ENCODE measurements around the gene LRMDA.

The LRMDA gene

DNA sequence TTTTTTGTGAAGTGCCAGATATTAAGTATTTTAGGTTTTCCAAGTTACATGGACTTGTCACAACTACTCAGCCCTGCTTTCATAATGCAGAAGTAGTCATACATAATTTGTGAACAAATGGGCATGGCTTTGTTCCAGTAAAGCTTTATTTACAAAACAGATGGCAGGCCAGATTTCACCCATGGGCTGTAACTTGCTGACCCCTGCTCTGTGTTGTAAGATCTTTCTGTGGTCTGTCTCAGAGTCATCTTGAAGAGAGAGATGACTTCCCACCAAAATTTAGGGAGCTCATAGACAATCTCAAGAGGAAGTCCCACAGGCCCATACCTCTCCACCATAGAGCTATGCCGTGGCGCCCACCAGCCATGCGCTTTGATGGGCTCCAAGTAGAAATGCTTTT lies 616.1 kb downstream of the LRMDA start:
- H2AFZ ChIP-seq (ENCODE audit: low read length), result no peak overlapping the region
- no peaks in the 10 kb centered on the region for H4K20me1 ChIP-seq (ENCODE audit: insufficient read depth, low read length, poor library complexity, severe bottlenecking)
- H3K9me2 ChIP-seq (replicated peaks; ENCODE audit: low read depth, low read length), result no peaks in the 10 kb centered on the region
- H3F3A ChIP-seq (ENCODE audit: low read depth), result no peaks in the 10 kb centered on the region
- H3K4me3 ChIP-seq (ENCODE audit: low read length, poor library complexity, severe bottlenecking), result no peak overlapping the region
- no peaks in the 10 kb centered on the region for H3K79me2 ChIP-seq (ENCODE audit: insufficient read depth, low read length)
- H3K4me2 ChIP-seq (ENCODE audit: low read depth, low read length, poor library complexity, severe bottlenecking), result no peak overlapping the region
- peaks cover 37% of the 10 kb centered on the region for H3K27me3 ChIP-seq (ENCODE audit: insufficient read depth, low read length, poor library complexity, severe bottlenecking)
- no peaks in the 10 kb centered on the region for H3K9me3 ChIP-seq (ENCODE audit: insufficient read depth, low read depth, low read length)
- H3K4me1 ChIP-seq (ENCODE audit: insufficient read depth, low read length, poor library complexity, severe bottlenecking), result peaks cover 16% of the 10 kb centered on the region
- TF ChIP-seq, protein P1, sequence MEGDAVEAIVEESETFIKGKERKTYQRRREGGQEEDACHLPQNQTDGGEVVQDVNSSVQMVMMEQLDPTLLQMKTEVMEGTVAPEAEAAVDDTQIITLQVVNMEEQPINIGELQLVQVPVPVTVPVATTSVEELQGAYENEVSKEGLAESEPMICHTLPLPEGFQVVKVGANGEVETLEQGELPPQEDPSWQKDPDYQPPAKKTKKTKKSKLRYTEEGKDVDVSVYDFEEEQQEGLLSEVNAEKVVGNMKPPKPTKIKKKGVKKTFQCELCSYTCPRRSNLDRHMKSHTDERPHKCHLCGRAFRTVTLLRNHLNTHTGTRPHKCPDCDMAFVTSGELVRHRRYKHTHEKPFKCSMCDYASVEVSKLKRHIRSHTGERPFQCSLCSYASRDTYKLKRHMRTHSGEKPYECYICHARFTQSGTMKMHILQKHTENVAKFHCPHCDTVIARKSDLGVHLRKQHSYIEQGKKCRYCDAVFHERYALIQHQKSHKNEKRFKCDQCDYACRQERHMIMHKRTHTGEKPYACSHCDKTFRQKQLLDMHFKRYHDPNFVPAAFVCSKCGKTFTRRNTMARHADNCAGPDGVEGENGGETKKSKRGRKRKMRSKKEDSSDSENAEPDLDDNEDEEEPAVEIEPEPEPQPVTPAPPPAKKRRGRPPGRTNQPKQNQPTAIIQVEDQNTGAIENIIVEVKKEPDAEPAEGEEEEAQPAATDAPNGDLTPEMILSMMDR (conservative IDR thresholded peaks at IDR 0.05; ENCODE audit: low read length), result no peak
- no peak for TF ChIP-seq EZH2phosphoT487 (IDR thresholded peaks at IDR 0.05; ENCODE audit: borderline replicate concordance)
- H3K9ac ChIP-seq (ENCODE audit: low read depth, low read length, poor library complexity, severe bottlenecking), result no peak overlapping the region
- no peaks in the 10 kb centered on the region for H3K36me3 ChIP-seq (ENCODE audit: insufficient read depth, low read length)

DNA sequence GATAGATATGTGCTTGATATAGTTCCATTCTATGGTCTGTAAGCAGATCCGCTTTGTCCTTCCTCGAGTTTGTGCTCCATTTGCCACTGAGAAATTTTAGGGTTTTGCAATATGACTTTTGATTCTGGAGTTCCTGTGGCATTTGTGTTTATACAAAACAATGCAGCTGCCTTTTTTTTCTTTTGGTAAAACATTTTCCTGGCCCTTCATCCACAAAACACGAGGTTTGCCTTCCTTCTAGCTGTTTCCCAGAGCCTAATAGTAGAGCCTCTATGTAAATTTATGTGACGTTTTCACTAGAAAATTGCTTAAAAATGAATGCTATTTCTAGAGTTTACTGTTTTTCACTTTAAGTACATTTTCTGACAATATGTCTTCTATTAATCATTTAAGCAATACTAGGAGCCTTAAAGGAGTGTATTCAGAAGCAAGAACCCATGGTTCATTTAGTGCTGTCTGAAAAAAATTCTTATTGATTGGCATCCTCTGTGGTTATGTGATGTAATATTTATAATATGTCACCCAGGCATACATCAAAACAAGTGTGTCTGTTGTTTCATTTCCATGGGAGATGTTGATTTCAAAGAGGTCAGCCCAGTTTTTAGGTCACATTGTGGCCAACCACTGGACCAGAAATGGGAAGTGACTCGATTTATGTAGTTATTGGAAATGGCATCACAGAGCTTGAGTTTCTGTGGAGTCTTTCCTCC lies 618.3 kb downstream of the LRMDA start:
- Histone ChIP-seq H3K4me3 (ENCODE audit: low read length, poor library complexity, severe bottlenecking) (no peak overlapping the region), H3K79me2 (ENCODE audit: insufficient read depth, low read length) (no peaks in the 10 kb centered on the region), H4K20me1 (ENCODE audit: insufficient read depth, low read length, poor library complexity, severe bottlenecking) (no peaks in the 10 kb centered on the region), H3K9ac (ENCODE audit: low read depth, low read length, poor library complexity, severe bottlenecking) (no peak overlapping the region), H3K36me3 (ENCODE audit: insufficient read depth, low read length) (no peaks in the 10 kb centered on the region), H3K9me3 (ENCODE audit: insufficient read depth, low read depth, low read length) (no peaks in the 10 kb centered on the region), H3F3A (ENCODE audit: low read depth) (no peaks in the 10 kb centered on the region), H3K4me2 (ENCODE audit: low read depth, low read length, poor library complexity, severe bottlenecking) (no peak overlapping the region), H3K27me3 (ENCODE audit: insufficient read depth, low read length, poor library complexity, severe bottlenecking) (peaks cover 56% of the 10 kb centered on the region), H3K9me2 (replicated peaks; ENCODE audit: low read depth, low read length) (no peaks in the 10 kb centered on the region), H3K4me1 (ENCODE audit: insufficient read depth, low read length, poor library complexity, severe bottlenecking) (peaks cover 16% of the 10 kb centered on the region), H2AFZ (ENCODE audit: low read length) (no peak overlapping the region)
- TF ChIP-seq, protein P1 (conservative IDR thresholded peaks at IDR 0.05; ENCODE audit: low read length), result no peak

DNA sequence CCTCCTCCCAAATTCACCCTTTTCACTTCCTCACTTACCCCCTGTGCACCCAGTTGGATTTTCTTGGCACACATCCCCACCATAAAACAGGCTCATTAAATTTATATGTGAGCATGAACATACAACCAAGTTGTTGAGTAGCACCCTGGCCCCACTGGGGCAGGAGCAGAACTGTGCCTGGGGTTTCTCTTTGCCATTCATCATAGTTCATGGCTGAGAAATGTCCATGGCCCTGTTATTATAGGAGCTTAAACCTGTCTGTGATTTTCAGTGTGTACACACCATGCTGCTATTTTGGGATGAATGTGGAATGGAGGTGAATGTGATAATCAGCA lies 618.8 kb downstream of the LRMDA start:
- H3K4me3 ChIP-seq (ENCODE audit: low read length, poor library complexity, severe bottlenecking), result no peak overlapping the region
- no peaks in the 10 kb centered on the region for H3F3A ChIP-seq (ENCODE audit: low read depth)
- TF ChIP-seq, protein P1 (conservative IDR thresholded peaks at IDR 0.05; ENCODE audit: low read length), result no peak
- no peak for TF ChIP-seq EZH2phosphoT487 (IDR thresholded peaks at IDR 0.05; ENCODE audit: borderline replicate concordance)
- H3K4me1 ChIP-seq (ENCODE audit: insufficient read depth, low read length, poor library complexity, severe bottlenecking), result peaks cover 16% of the 10 kb centered on the region
- no peak overlapping the region for H3K9ac ChIP-seq (ENCODE audit: low read depth, low read length, poor library complexity, severe bottlenecking)
- H3K9me2 ChIP-seq (replicated peaks; ENCODE audit: low read depth, low read length), result no peaks in the 10 kb centered on the region
- H3K9me3 ChIP-seq (ENCODE audit: insufficient read depth, low read depth, low read length), result peaks cover 2% of the 10 kb centered on the region; the same call in 1 of the 2 replicates
- H3K27me3 ChIP-seq (ENCODE audit: insufficient read depth, low read length, poor library complexity, severe bottlenecking), result peaks cover 56% of the 10 kb centered on the region
- no peak overlapping the region for H2AFZ ChIP-seq (ENCODE audit: low read length)
- H3K36me3 ChIP-seq (ENCODE audit: insufficient read depth, low read length), result no peaks in the 10 kb centered on the region
- peak overlapping the region; percentile 63 for H3K4me2 ChIP-seq (ENCODE audit: low read depth, low read length, poor library complexity, severe bottlenecking)
- no peaks in the 10 kb centered on the region for H3K79me2 ChIP-seq (ENCODE audit: insufficient read depth, low read length)
- H4K20me1 ChIP-seq (ENCODE audit: insufficient read depth, low read length, poor library complexity, severe bottlenecking), result no peaks in the 10 kb centered on the region

All from Loucy (cell line).